HG03039 (cell line): Measurements from ENCODE around the gene MARCHF3.
"Not testable (repeated sequence)": the region's sequence is repeated elsewhere in the genome, so short reads cannot be mapped to it uniquely, and the experiment has no call there.

Experiments used
- ATAC-seq: cut with Tn5 transposase; IDR thresholded peaks from one replicate; pipeline ENCODE4 v1.9.1; 2021; ENCODE audit warnings: mild to moderate bottlenecking, moderate library complexity; ENCODE audit not compliant: unreplicated experiment

The MARCHF3 gene

GRCh38 chr5:127013407-127013806, 17.0 kb downstream of the MARCHF3 start:
- ATAC-seq: no peak

GRCh38 chr5:127012916-127013315, 17.4 kb downstream of the MARCHF3 start:
- no peak for ATAC-seq

GRCh38 chr5:127011961-127012644, 18.3 kb downstream of the MARCHF3 start:
- ATAC-seq: peak; percentile 66

- no peak for ATAC-seq
Measured at GRCh38 chr5:127011153-127011552, 19.2 kb downstream of the MARCHF3 start.

GRCh38 chr5:127010362-127010761, 20.0 kb downstream of the MARCHF3 start:
- ATAC-seq: no peak

GRCh38 chr5:127009784-127010183, 20.6 kb downstream of the MARCHF3 start:
- ATAC-seq: no peak

- ATAC-seq: no peak
Measured at GRCh38 chr5:127008300-127008975, 21.9 kb downstream of the MARCHF3 start.

GRCh38 chr5:127007522-127007921, 22.8 kb downstream of the MARCHF3 start:
- no peak for ATAC-seq

GRCh38 chr5:127006744-127007143, 23.6 kb downstream of the MARCHF3 start:
- ATAC-seq: no peak

GRCh38 chr5:127005282-127005681, 25.1 kb downstream of the MARCHF3 start:
- not testable (repeated sequence) for ATAC-seq

- no peak for ATAC-seq
Measured at GRCh38 chr5:127004721-127005120, 25.6 kb downstream of the MARCHF3 start.

- ATAC-seq: no peak
Measured at GRCh38 chr5:127003798-127004495, 26.4 kb downstream of the MARCHF3 start.

GRCh38 chr5:127002390-127002789, 28.0 kb downstream of the MARCHF3 start:
- ATAC-seq: no peak

- no peak for ATAC-seq
Measured at GRCh38 chr5:127001621-127002296, 28.6 kb downstream of the MARCHF3 start.

GRCh38 chr5:126998895-126999570, 31.3 kb downstream of the MARCHF3 start:
- no peak for ATAC-seq

GRCh38 chr5:126998201-126998631, 32.1 kb downstream of the MARCHF3 start:
- peak; percentile 63 for ATAC-seq

GRCh38 chr5:126995689-126996088, 34.7 kb downstream of the MARCHF3 start:
- no peak for ATAC-seq

GRCh38 chr5:126995039-126995438, 35.3 kb downstream of the MARCHF3 start:
- no peak for ATAC-seq

- no peak for ATAC-seq
Measured at GRCh38 chr5:126994485-126994884, 35.9 kb downstream of the MARCHF3 start.

GRCh38 chr5:126988021-126988569, 42.3 kb downstream of the MARCHF3 start:
- peak; percentile 93 for ATAC-seq
